ENCODE measurements around the gene ARHGAP6. TPM values are rescaled to one million over a fixed set of nuclear protein-coding genes. Genes with fewer than 3 reads are reported as not detected.

Gene ARHGAP6
- total RNA-seq, 1 experiment from 2014 or later = 0.07 TPM

- no peak overlapping the region for H2AK5ac ChIP-seq (ENCODE audit: insufficient read length, low read length)
- DNase-seq = no peak
- H3K27ac ChIP-seq (ENCODE audit: insufficient read length, low read depth, low read length) = no peak overlapping the region
- H3K79me2 ChIP-seq (ENCODE audit: insufficient read depth, low read length) = no peaks in the 10 kb centered on the region
- H2BK5ac ChIP-seq (ENCODE audit: insufficient read length, low read length) = no peak overlapping the region
- H3K9ac ChIP-seq (ENCODE audit: extremely low read depth, insufficient read length, low read length) = no peak overlapping the region
- no peaks in the 10 kb centered on the region for H3K4me1 ChIP-seq (ENCODE audit: insufficient read depth, low read length)
- no peaks in the 10 kb centered on the region for H3K9me3 ChIP-seq (ENCODE audit: control insufficient read depth, low read depth, low read length)
- H2AFZ ChIP-seq (ENCODE audit: low read length) = no peak overlapping the region
- no peak overlapping the region for H4K8ac ChIP-seq (replicated peaks; ENCODE audit: insufficient read length, low read depth, low read length)
- Mint-ChIP-seq H3K36me3 (ENCODE audit: insufficient read depth in 1 of 3, low read depth in 3 of 3) (peaks cover 0 to 5% (median 4%) of the 10 kb centered on the region in 3 experiments; a peak in 4 of 7 replicates), H3K27ac (no peak overlapping the region), H3K4me1 (peaks cover 0 to 2% of the 10 kb centered on the region in 2 experiments; a peak in 2 of 4 replicates), H3K4me3 (peak overlapping the region in 1 of 2 experiments; percentile 44; a peak in 2 of 5 replicates), H3K9me3 (peaks cover 61 to 71% of the 10 kb centered on the region in 2 experiments), H3K27me3 (ENCODE audit: low read depth) (peaks cover 10% of the 10 kb centered on the region)
- no peak overlapping the region for H2BK20ac ChIP-seq (ENCODE audit: low read depth, low read length, poor library complexity, severe bottlenecking)
- H3K23ac ChIP-seq (ENCODE audit: insufficient read length, low read depth, low read length) = no peak overlapping the region
- no peak overlapping the region for H3K56ac ChIP-seq (ENCODE audit: insufficient read length, low read depth, low read length)
- H2BK120ac ChIP-seq (ENCODE audit: low read depth, low read length, poor library complexity, severe bottlenecking) = no peak overlapping the region
- no peak overlapping the region for H2BK12ac ChIP-seq (ENCODE audit: insufficient read length, low read depth, low read length)
- H3K4ac ChIP-seq (ENCODE audit: low read depth, low read length) = no peak overlapping the region
- no peak for TF ChIP-seq CTCF (conservative IDR thresholded peaks at IDR 0.05)
- H3K4me2 ChIP-seq (ENCODE audit: insufficient read depth, insufficient read length, low read length) = no peak overlapping the region
- H3K27me3 ChIP-seq (ENCODE audit: insufficient read depth, low read length) = no peaks in the 10 kb centered on the region
- H4K5ac ChIP-seq (ENCODE audit: insufficient read length, low read depth, low read length) = no peak overlapping the region
- H2BK15ac ChIP-seq (ENCODE audit: low read depth, low read length) = no peak overlapping the region
- no peak overlapping the region for H3T11ph ChIP-seq (ENCODE audit: low read length)
- no CpG with 5 or more reads among the region's 6 CpGs for WGBS (ENCODE audit: extremely low coverage, insufficient read length, low lambda C conversion rate)
- no peak overlapping the region for H3K14ac ChIP-seq (ENCODE audit: insufficient read depth, low read length)
- no peaks in the 10 kb centered on the region for H3K79me1 ChIP-seq (ENCODE audit: insufficient read depth, low read depth, low read length, poor library complexity, severe bottlenecking)
- H3K23me2 ChIP-seq (ENCODE audit: insufficient read length, low read depth, low read length, poor library complexity, severe bottlenecking) = no peaks in the 10 kb centered on the region
- H3K18ac ChIP-seq (ENCODE audit: insufficient read length, low read depth, low read length) = no peak overlapping the region
- H4K91ac ChIP-seq (ENCODE audit: insufficient read length, low read depth, low read length) = no peak overlapping the region
- H4K20me1 ChIP-seq (ENCODE audit: control insufficient read depth, insufficient read depth, insufficient read length) = no peaks in the 10 kb centered on the region
Measured at GRCh38 chrX:11702965-11703631, 37.4 kb upstream of the ARHGAP6 start.

Measured in H9 (cell line).